Heart right ventricle (tissue), 16 donors: Measurements from ENCODE around the gene GAA. TPM values are rescaled to one million over a fixed set of nuclear protein-coding genes. Genes with fewer than 3 reads are reported as not detected.

Source experiments
- ATAC-seq, 8 donors: fragments of 200-7000 bp; cut with Tn5 transposase; one replicate each; pipeline ENCODE4 v1.9.1; 2020; ENCODE audit warnings: mild to moderate bottlenecking in 8 of 8, moderate library complexity in 8 of 8, moderate number of reproducible peaks in 1 of 8
- DNase-seq, 2 donors: peaks; one replicate each; pipeline ENCODE4 v3.0.0-alpha.2; 2020
- H3K27ac ChIP-seq, 10 donors: fragments of 200-600 bp; sonication (generic) in 2 of 10; one replicate each; pipeline versions ENCODE4 v1.5.0 to v1.8.0; 2020 to 2022; ENCODE audit warnings: mild to moderate bottlenecking in 3 of 10
- H3K27me3 ChIP-seq, 7 donors: fragments of 200-600 bp; one replicate each; pipeline ENCODE4 v1.8.0; 2021 to 2022; ENCODE audit warnings: mild to moderate bottlenecking in 2 of 7
- H3K36me3 ChIP-seq, 9 donors: fragments of 200-600 bp; sonication (generic) in 1 of 9; one replicate each; pipeline versions ENCODE4 v1.5.0 to v1.8.0; 2020 to 2022; ENCODE audit warnings: mild to moderate bottlenecking in 2 of 9
- H3K4me1 ChIP-seq, 9 donors: fragments of 200-600 bp; sonication (generic) in 1 of 9; one replicate each; pipeline versions ENCODE4 v1.5.0 to v1.8.0; 2020 to 2022; ENCODE audit warnings: mild to moderate bottlenecking in 4 of 9
- H3K4me3 ChIP-seq, 10 donors: fragments of 200-600 bp; sonication (generic) in 2 of 10; one replicate each; pipeline versions ENCODE4 v1.5.0 to v1.8.0; 2020 to 2022; ENCODE audit warnings: mild to moderate bottlenecking in 7 of 10, moderate library complexity in 2 of 10
- H3K9me3 ChIP-seq, 11 donors: fragments of 200-600 bp in 10 of 11; sonication (generic) in 2 of 11; one replicate each; pipeline versions ENCODE4 v1.5.0 to v1.8.0; 2013 to 2022; ENCODE audit warnings: mild to moderate bottlenecking in 2 of 11, control low read depth in 1 of 11, moderate library complexity in 1 of 11
- CTCF ChIP-seq, 9 donors: fragments of 200-600 bp; sonication (generic) in 2 of 9; IDR thresholded peaks; one replicate each; pipeline versions ENCODE4 v1.5.0 to v1.8.0; 2021 to 2022; ENCODE audit warnings: antibody characterized with exemption in 9 of 9, mild to moderate bottlenecking in 5 of 9, moderate library complexity in 1 of 9
- WGBS, 2 donors: extraction: QIAGEN DNeasy Blood & Tissue Kit; methylation state at CpG; one replicate each; pipeline ENCODE4 v1.1.7; 2013; ENCODE audit warnings: inconsistent platforms in 1 of 2; 5-methylcytosine and 5-hydroxymethylcytosine counted together
- intact Hi-C, 10 donors: fragments of 100-400 bp; cut with DNase I; formaldehyde crosslinking; loops; one replicate each; pipeline versions ENCODE4 v1.11.1 to v1.14.2; 2022
- polyA plus RNA-seq, 2 donors: library from polyadenylated mRNA; stranded (reverse); fragments of 200-250 nt; gene quantifications; one replicate each; pipeline ENCODE4 v1.2.3, GENCODE V29; 2013
- total RNA-seq, 10 donors: library from RNA; stranded (reverse); fragmentation: NEBNext Ultra II Directional in 3 of 10; extraction: Animal tissue kit (Norgen Biotek cat#: 25700) in 3 of 10; gene quantifications; one replicate each; pipeline versions ENCODE4 v1.2.1 to v1.2.4, GENCODE V29; 2021 to 2023
- donor health status: Arrhythmogenic right ventricular cardiomyopathy.
- donor health status: ischemic (EF 13 %, LVEDD 7.1; RV severe dilation, severe dysfunction).
- donor health status: healthy with polysubstance abuse.
- donor health status: DM: no; HTN: yes; CAD: no.
- donor health status: DM: no; HTN: no; CAD: no.
- donor health status: ischemic (EF 25% LVEDD 6.9; RV normal size, moderate dysfunction).
- donor health status: ischemic (EF 25% LVEDD 5.7; RV mildly dilated, moderate dysfunction).
- donor health status: healthy.
- donor health status: DM: yes; HTN: yes; CAD: no.
- donor health status: Ischemic cardiomyopathy.
- donor health status: ischemic (EF 35%, LVEDD 5.7; RV mildly dilated, moderate dysfunction).
- donor health status: nonischemic (EF 11% LVEDD 7.7; RV severe dilation, severe dysfunction).
- donor health status: DM: yes; HTN: yes; CAD: no.
- donor health status: PGD.
- donor health status: ischemic (EF 29% LVEDD 5.4; RV normal size, mild dysfunction).
- donor health status: nonischemic (EF 23%, LVEDD 6.1; RV moderate dilation, normal function).

The GAA gene
- total and polyA plus RNA-seq, 12 donors, result 26.4 to 67.7 (median 49.6) TPM

DNA sequence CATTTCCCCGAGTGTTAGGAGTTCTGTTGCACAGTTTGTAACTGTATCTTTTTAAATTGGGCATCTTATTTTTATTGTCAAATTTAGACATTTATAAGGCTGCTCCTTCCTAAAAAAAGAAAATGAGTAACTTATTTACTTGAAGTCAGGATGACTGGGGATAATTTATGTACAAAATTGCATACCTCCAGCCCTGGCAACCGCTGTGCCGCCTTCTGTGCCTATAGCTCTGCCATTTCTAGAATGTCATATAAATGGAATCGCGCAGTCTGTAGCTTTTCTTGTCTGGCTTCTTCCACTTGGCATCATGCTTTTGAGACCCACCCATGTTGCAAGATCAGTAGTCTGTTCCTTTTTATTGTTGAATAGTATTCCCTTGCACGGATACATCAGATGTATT, 29.0 kb upstream of the GAA start:
- no peak for ATAC-seq
- no peak for TF ChIP-seq CTCF (IDR thresholded peaks at IDR 0.05)
- Histone ChIP-seq H3K27me3 (no peaks in the 10 kb centered on the region), H3K4me1 (peaks cover 17 to 44% (median 40%) of the 10 kb centered on the region in 9 donors), H3K36me3 (no peaks in the 10 kb centered on the region), H3K9me3 (no peaks in the 10 kb centered on the region), H3K27ac (peak overlapping the region in 2 of 10 donors; percentile 83 to 90), H3K4me3 (no peak overlapping the region)
- no peak for DNase-seq
- intact Hi-C loops, result loop anchor here in 2 of 10 donors (5.0 kb wide), 2 partner anchors 35 to 65 kb away; partner anchors contain the start of genes CCDC40 (in 1 of the 2) and TBC1D16 (in 1 of the 2)
- 96 to 98% methylated on average over 6 of the region's 6 CpGs for WGBS, 2 donors

DNA sequence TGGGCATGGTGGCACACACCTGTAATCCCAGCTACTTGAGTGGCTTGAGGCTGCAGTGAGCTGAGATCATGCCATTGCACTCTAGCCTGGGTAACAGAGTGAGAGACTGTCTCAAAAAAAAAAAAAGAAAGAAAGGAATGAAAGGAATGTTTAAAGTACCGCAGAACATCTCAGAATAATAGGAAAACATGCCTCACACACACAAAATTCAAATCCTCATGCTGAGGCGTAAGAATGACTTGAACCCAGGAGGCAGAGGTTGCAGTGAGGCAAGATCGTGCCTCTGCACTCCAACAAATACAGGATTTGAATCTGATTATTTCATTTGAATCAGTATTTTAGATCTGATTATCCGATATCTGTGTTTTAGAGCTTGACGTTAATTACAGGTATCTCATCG, 21.3 kb upstream of the GAA start:
- WGBS, 2 donors, result 85 to 87% methylated on average over 6 of the region's 6 CpGs
- H3K9me3 ChIP-seq, result no peaks in the 10 kb centered on the region
- H3K4me3 ChIP-seq, result no peak overlapping the region
- intact Hi-C loops, result loop anchor here in 3 of 10 donors (5.0 kb wide), 1 partner anchor 73 kb away; no protein-coding TSS in a partner anchor
- DNase-seq, result no peak
- no peak overlapping the region for H3K27ac ChIP-seq
- ATAC-seq, result no peak
- H3K36me3 ChIP-seq, result no peaks in the 10 kb centered on the region
- no peak for TF ChIP-seq CTCF (IDR thresholded peaks at IDR 0.05)
- H3K27me3 ChIP-seq, result no peaks in the 10 kb centered on the region
- peaks cover 0 to 9% (median 4%) of the 10 kb centered on the region in 9 donors for H3K4me1 ChIP-seq

DNA sequence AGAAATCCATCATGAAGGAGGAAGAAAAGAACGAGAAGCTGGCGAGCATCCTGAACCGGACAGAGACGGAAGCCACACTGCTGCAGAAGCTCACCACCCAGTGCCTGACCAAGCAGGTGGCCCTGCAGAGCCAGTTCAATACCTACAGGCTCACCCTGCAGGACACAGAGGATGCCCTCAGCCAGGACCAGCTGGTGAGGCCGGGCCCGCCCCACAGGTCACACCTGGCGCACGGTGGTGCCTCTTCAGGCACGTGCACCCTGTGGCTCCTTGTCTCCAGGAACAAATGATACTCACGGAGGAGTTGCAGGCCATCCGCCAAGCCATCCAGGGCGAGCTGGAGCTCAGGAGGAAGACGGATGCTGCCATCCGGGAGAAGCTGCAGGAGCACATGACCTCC, 19.8 kb upstream of the GAA start:
- no peak overlapping the region for H3K27ac ChIP-seq
- ATAC-seq (no peak), DNase-seq (no peak)
- H3K27me3 ChIP-seq, result no peaks in the 10 kb centered on the region
- H3K36me3 ChIP-seq, result no peaks in the 10 kb centered on the region
- H3K4me3 ChIP-seq, result no peak overlapping the region
- H3K4me1 ChIP-seq, result peaks cover 0 to 9% (median 4%) of the 10 kb centered on the region in 9 donors
- TF ChIP-seq CTCF (IDR thresholded peaks at IDR 0.05), result no peak
- no peaks in the 10 kb centered on the region for H3K9me3 ChIP-seq
- 92 to 96% methylated on average over 14 of the region's 14 CpGs for WGBS, 2 donors
- intact Hi-C loops, result loop anchor here in 3 of 10 donors (5.0 kb wide), 1 partner anchor 74 kb away; no protein-coding TSS in a partner anchor

- 28% methylated on average over 20 of the region's 20 CpGs for WGBS, 2 donors
- peak in 1 of 2 donors; percentile 63 for DNase-seq
Measured at GRCh38 chr17:80082403-80083135, 18.8 kb upstream of the GAA start.

More at GRCh38 chr17:80082403-80083135, 18.8 kb upstream of the GAA start:
- H3K4me1 ChIP-seq, result peaks cover 0 to 9% (median 4%) of the 10 kb centered on the region in 9 donors
- H3K27ac ChIP-seq, result no peak overlapping the region
- H3K27me3 ChIP-seq, result no peaks in the 10 kb centered on the region
- ATAC-seq, result peak; percentile 29 to 66 (median 50)
- H3K9me3 ChIP-seq, result no peaks in the 10 kb centered on the region
- H3K36me3 ChIP-seq, result no peaks in the 10 kb centered on the region
- peak overlapping the region in 2 of 10 donors; percentile 15 to 25 for H3K4me3 ChIP-seq
- TF ChIP-seq CTCF (IDR thresholded peaks at IDR 0.05), result peak; percentile 66 to 85 (median 83)
- intact Hi-C loops, result loop anchor here in 3 of 10 donors (5.0 kb wide), 1 partner anchor 75 kb away; no protein-coding TSS in a partner anchor
